CD4-positive, alpha-beta T cell (primary cell): ENCODE results near the gene GADD45G. TPM values are rescaled to one million over a fixed set of nuclear protein-coding genes. Genes with fewer than 3 reads are reported as not detected.

Experiments used
- ATAC-seq: fragments of 200-7000 bp; cut with Tn5 transposase; one replicate; pipeline ENCODE4 v1.10.0; 2022; ENCODE audit warnings: mild to moderate bottlenecking; ENCODE audit not compliant: poor library complexity
- CTCF ChIA-PET: fragments of 350-600 bp; sonication (Branson Sonifier 250); formaldehyde crosslinking; loops from one replicate; lab custom pipeline; 2021; ENCODE audit warnings: antibody characterized with exemption, inconsistent platforms; lab: Charles Lee
- POLR2A ChIA-PET: fragments of 350-600 bp; sonication (Branson Sonifier 250); formaldehyde crosslinking; loops from one replicate; lab custom pipeline; 2021; ENCODE audit warnings: antibody characterized with exemption, inconsistent platforms; lab: Charles Lee
- DNase-seq, 14 experiments: peaks; one replicate each; pipeline ENCODE4 v3.0.0-alpha.2; 2013 to 2020; ENCODE audit warnings: mixed read lengths in 2 of 14
- H3K27ac ChIP-seq, 2 donors: one replicate each; pipeline versions ENCODE4 v1.5.1 to v1.7.0; 2013; ENCODE audit warnings: low read length in 2 of 2, low read depth in 1 of 2, mild to moderate bottlenecking in 1 of 2
- H3K27me3 ChIP-seq, 2 experiments: 1 replicate in 1 of 2; 2 replicates in 1 of 2; pipeline versions ENCODE4 v1.6.1 to v1.7.0; 2013; ENCODE audit warnings: low read length in 2 of 2, control low read depth in 1 of 2, mild to moderate bottlenecking in 1 of 2, moderate library complexity in 1 of 2; ENCODE audit not compliant: insufficient read depth in 2 of 2, control insufficient read depth in 1 of 2
- H3K36me3 ChIP-seq: one replicate; pipeline ENCODE4 v1.6.1; 2013; ENCODE audit warnings: low read length, control low read depth; ENCODE audit not compliant: insufficient read depth
- H3K4me1 ChIP-seq: one replicate; pipeline ENCODE4 v1.6.1; 2013; ENCODE audit warnings: low read length, control low read depth; ENCODE audit not compliant: insufficient read depth
- H3K4me3 ChIP-seq: one replicate; pipeline ENCODE4 v1.5.1; 2013; ENCODE audit warnings: mild to moderate bottlenecking, low read length, moderate library complexity
- H3K9me3 ChIP-seq, 2 experiments: 1 replicate in 1 of 2; 2 replicates in 1 of 2; pipeline versions ENCODE4 v1.6.1 to v1.7.0; 2013; ENCODE audit warnings: low read length in 2 of 2, mild to moderate bottlenecking in 2 of 2, control low read depth in 1 of 2, moderate library complexity in 1 of 2; ENCODE audit not compliant: control insufficient read depth in 1 of 2, insufficient read depth in 1 of 2
- H3K27ac Mint-ChIP-seq: one replicate; pipeline ENCODE4 v1.8.0; 2020; ENCODE audit warnings: mixed read lengths
- H3K27me3 Mint-ChIP-seq: one replicate; pipeline ENCODE4 v1.8.0; 2021; ENCODE audit warnings: mixed read lengths
- H3K36me3 Mint-ChIP-seq: one replicate; pipeline ENCODE4 v1.8.0; 2021; ENCODE audit warnings: low read depth, mixed read lengths
- H3K4me1 Mint-ChIP-seq: one replicate; pipeline ENCODE4 v1.8.0; 2021; ENCODE audit warnings: low read depth, mixed read lengths
- H3K4me3 Mint-ChIP-seq: one replicate; pipeline ENCODE4 v1.8.0; 2020; ENCODE audit warnings: mild to moderate bottlenecking, mixed read lengths
- H3K9me3 Mint-ChIP-seq: one replicate; pipeline ENCODE4 v1.8.0; 2020; ENCODE audit warnings: mixed read lengths
- intact Hi-C, 2 experiments: fragments of 100-400 bp; cut with DNase I in 1 of 2; cut with micrococcal nuclease in 1 of 2; formaldehyde crosslinking; loops; one replicate each; pipeline versions ENCODE4 v1.15.1 to v1.9.0; 2023 to 2025; cut with DNase I, micrococcal nuclease
- total RNA-seq, 174 experiments: library from RNA in 2 of 174; stranded (reverse) in 2 of 174; gene quantifications; one replicate each; pipeline ENCODE4 v1.2.3 and lab custom pipeline; 2021 to 2026
- TF ChIP-seq, protein P1 (sequence below): fragments of 200-600 bp; IDR thresholded peaks from one replicate; pipeline ENCODE4 v1.8.0; 2022; ENCODE audit warnings: antibody characterized with exemption, mild to moderate bottlenecking

GADD45G gene
- total RNA-seq, 2 experiments from 2014 or later, result 15.6 to 16.1 TPM

DNA sequence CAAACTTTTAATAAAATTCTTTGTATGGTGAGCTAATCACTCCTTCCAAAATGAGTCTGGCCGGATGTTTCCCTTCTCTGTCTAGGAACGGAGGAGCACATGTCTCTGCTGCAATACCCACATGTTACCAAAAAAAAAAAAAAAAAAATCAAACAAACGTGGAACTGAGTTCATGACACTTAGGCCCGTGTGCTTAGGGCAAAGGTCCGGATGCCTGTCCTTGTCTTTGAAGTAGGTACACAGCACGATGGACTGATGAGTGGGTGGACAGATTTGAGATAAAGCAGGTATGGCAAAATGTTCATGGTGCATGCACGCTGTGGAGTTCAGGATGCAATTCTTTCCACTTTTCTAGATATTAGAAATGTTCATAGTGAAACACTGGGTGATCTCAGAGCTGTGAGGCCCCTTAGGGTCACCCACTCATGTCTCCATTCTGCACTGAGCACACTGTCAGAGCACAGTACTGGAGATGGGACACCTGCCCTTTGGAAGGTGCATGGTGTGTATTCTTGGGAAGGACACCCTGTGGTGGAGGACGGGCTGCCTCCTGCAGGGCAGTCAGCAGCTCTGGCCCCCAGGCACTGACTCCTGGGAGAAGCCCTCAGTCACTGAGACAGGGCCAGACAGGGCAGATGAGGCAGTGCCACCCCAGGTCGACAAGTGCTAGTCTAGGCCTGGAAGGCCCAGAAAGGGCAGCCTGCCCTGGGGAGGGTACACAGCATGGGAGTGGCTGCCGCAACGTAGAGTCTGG, 43.6 kb downstream of the GADD45G start:
- ATAC-seq (no peak), DNase-seq (no peak)
- no peak overlapping the region for H3K27ac ChIP-seq
- no peaks in the 10 kb centered on the region for H3K36me3 ChIP-seq
- H3K4me3 ChIP-seq, result no peak overlapping the region
- H3K27me3 ChIP-seq, result no peaks in the 10 kb centered on the region
- CTCF ChIA-PET, result no interaction called here
- H3K36me3 Mint-ChIP-seq, result no peaks in the 10 kb centered on the region
- no peak overlapping the region for H3K27ac Mint-ChIP-seq
- no peak overlapping the region for H3K4me3 Mint-ChIP-seq
- POLR2A ChIA-PET, result no interaction called here
- H3K27me3 Mint-ChIP-seq, result no peaks in the 10 kb centered on the region
- no peaks in the 10 kb centered on the region for H3K4me1 Mint-ChIP-seq
- no peaks in the 10 kb centered on the region for H3K4me1 ChIP-seq
- no peaks in the 10 kb centered on the region for H3K9me3 Mint-ChIP-seq
- H3K9me3 ChIP-seq, result no peaks in the 10 kb centered on the region
- intact Hi-C loops, result no loop called here
- TF ChIP-seq, protein P1, sequence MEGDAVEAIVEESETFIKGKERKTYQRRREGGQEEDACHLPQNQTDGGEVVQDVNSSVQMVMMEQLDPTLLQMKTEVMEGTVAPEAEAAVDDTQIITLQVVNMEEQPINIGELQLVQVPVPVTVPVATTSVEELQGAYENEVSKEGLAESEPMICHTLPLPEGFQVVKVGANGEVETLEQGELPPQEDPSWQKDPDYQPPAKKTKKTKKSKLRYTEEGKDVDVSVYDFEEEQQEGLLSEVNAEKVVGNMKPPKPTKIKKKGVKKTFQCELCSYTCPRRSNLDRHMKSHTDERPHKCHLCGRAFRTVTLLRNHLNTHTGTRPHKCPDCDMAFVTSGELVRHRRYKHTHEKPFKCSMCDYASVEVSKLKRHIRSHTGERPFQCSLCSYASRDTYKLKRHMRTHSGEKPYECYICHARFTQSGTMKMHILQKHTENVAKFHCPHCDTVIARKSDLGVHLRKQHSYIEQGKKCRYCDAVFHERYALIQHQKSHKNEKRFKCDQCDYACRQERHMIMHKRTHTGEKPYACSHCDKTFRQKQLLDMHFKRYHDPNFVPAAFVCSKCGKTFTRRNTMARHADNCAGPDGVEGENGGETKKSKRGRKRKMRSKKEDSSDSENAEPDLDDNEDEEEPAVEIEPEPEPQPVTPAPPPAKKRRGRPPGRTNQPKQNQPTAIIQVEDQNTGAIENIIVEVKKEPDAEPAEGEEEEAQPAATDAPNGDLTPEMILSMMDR, result no peak

DNA sequence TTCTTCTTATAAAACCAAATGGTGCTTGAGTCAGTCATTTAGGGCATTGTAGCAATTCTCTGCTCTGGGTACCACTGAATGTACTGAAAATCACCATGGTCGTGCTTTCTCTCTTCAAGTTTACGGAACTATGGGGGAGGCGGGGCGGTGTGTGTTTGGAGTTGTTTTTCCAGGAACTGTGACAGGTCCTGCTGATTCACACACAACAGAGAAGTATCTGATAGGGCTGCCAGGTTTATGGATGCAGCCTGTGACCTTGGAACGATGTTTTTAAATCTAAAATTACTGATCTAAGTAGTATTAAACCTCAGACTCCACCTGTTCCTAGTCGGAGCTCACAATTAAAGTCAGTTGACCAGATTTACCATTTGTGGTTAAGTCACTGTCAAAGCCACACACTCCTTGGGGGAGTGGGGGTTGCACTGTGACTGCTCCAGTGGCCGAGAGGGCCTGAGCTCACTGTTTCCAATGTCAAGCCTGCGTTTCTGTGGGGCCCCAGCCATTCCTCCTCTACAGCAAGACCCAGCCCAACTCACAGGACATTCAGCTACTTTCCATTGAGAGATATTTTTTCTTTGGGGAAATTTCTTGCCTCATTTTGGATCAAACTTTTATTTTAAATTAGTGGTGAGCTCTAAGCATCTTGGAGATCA, 44.4 kb downstream of the GADD45G start:
- H3K4me1 Mint-ChIP-seq, result no peaks in the 10 kb centered on the region
- H3K27ac Mint-ChIP-seq, result no peak overlapping the region
- Histone ChIP-seq H3K9me3 (no peaks in the 10 kb centered on the region), H3K36me3 (no peaks in the 10 kb centered on the region), H3K27ac (no peak overlapping the region), H3K4me1 (no peaks in the 10 kb centered on the region), H3K4me3 (no peak overlapping the region), H3K27me3 (no peaks in the 10 kb centered on the region)
- CTCF ChIA-PET, result no interaction called here
- H3K9me3 Mint-ChIP-seq, result no peaks in the 10 kb centered on the region
- H3K27me3 Mint-ChIP-seq, result no peaks in the 10 kb centered on the region
- intact Hi-C loops, result no loop called here
- no peak for DNase-seq
- ATAC-seq, result no peak
- TF ChIP-seq, protein P1, result no peak
- H3K4me3 Mint-ChIP-seq, result no peak overlapping the region
- no peaks in the 10 kb centered on the region for H3K36me3 Mint-ChIP-seq
- POLR2A ChIA-PET, result no interaction called here

DNA sequence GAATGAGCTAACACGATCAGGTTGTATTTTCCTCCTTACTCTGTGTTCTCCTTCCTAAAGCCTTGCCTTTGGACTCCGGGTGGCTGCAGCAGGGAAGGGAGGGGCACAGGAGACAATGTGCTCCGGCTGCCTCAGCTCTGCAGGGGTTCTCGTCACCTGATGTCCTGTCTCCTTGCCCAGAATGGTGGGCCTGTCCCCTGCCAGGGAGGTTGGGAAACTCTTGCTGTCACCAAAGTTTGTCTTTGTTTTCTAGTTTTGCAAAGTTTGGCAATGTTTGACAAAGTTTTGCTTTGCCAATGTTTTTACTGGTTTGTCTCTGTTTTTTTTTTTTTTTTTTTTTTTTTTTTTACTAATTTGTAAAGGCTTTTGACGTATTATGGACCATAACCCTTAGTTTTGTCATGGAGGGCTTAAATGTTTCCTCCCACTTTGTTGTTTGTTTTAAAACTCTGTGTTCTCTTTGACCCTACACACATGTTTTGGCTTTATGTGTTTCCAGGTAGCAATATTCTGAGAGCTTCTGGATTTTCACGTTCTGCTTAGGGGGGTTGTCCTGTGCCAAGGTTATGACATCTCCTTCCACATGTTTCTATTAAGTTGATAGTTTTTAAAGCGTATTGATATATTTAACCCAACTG, 49.3 kb downstream of the GADD45G start:
- Histone ChIP-seq H3K4me1 (peaks cover 14% of the 10 kb centered on the region), H3K4me3 (no peak overlapping the region), H3K27ac (no peak overlapping the region), H3K9me3 (peaks cover 0 to 5% of the 10 kb centered on the region in 2 experiments), H3K36me3 (no peaks in the 10 kb centered on the region), H3K27me3 (no peaks in the 10 kb centered on the region)
- CTCF ChIA-PET, result no interaction called here
- no peak overlapping the region for H3K4me3 Mint-ChIP-seq
- no peaks in the 10 kb centered on the region for H3K36me3 Mint-ChIP-seq
- POLR2A ChIA-PET, result no interaction called here
- intact Hi-C loops, result no loop called here
- no peaks in the 10 kb centered on the region for H3K9me3 Mint-ChIP-seq
- DNase-seq, result no peak
- H3K27me3 Mint-ChIP-seq, result no peaks in the 10 kb centered on the region
- H3K27ac Mint-ChIP-seq, result no peak overlapping the region
- H3K4me1 Mint-ChIP-seq, result peaks cover 18% of the 10 kb centered on the region
- TF ChIP-seq, protein P1, result no peak
- ATAC-seq, result no peak
